GM06990 (cell line): Measurements from ENCODE around the gene PELI2.

Experiments
- DNase-seq: peaks from one replicate; pipeline ENCODE4 v3.0.0-alpha.2; 2011; ENCODE audit not compliant: insufficient read length; ENCODE audit errors: extremely low read depth
- H3K27me3 ChIP-seq: replicated peaks from 2 replicates; pipeline ENCODE4 v1.6.0; 2011; ENCODE audit warnings: low read length; ENCODE audit not compliant: control insufficient read depth, insufficient read depth
- H3K36me3 ChIP-seq: 2 replicates; pipeline ENCODE4 v1.5.1; 2011; ENCODE audit warnings: low read length; ENCODE audit not compliant: control insufficient read depth, insufficient read depth
- H3K4me3 ChIP-seq: replicated peaks from 2 replicates; pipeline ENCODE4 v1.5.1; 2011; ENCODE audit warnings: low read depth, mild to moderate bottlenecking, control low read depth, low read length
- CTCF ChIP-seq: IDR thresholded peaks from 2 replicates; pipeline ENCODE4 v1.5.1; 2011; ENCODE audit warnings: low read length, control low read depth, mild to moderate bottlenecking, inconsistent platforms; ENCODE audit not compliant: insufficient read depth, poor library complexity, severe bottlenecking

PELI2 gene

GRCh38 chr14:56137453-56137807 lies 19.2 kb downstream of the PELI2 start:
- Histone ChIP-seq H3K27me3 (no peaks in the 10 kb centered on the region), H3K36me3 (no peaks in the 10 kb centered on the region), H3K4me3 (no peak overlapping the region)
- DNase-seq: no peak
- no peak for TF ChIP-seq CTCF

- no peak for TF ChIP-seq CTCF
- no peaks in the 10 kb centered on the region for H3K27me3 ChIP-seq
- no peak overlapping the region for H3K4me3 ChIP-seq
- no peaks in the 10 kb centered on the region for H3K36me3 ChIP-seq
- DNase-seq: no peak
These were observed 19.6 kb downstream of the PELI2 start for GRCh38 chr14:56137849-56138248.

- no peak for DNase-seq
- no peak for TF ChIP-seq CTCF
- H3K27me3 ChIP-seq: no peaks in the 10 kb centered on the region
- no peaks in the 10 kb centered on the region for H3K36me3 ChIP-seq
- no peak overlapping the region for H3K4me3 ChIP-seq
These were observed 20.7 kb downstream of the PELI2 start for GRCh38 chr14:56138928-56139327.

- H3K4me3 ChIP-seq: no peak overlapping the region
- TF ChIP-seq CTCF: no peak
- no peak for DNase-seq
- no peaks in the 10 kb centered on the region for H3K27me3 ChIP-seq
- no peaks in the 10 kb centered on the region for H3K36me3 ChIP-seq
These were observed 24.1 kb downstream of the PELI2 start for GRCh38 chr14:56142314-56142713.

GRCh38 chr14:56143025-56143424 lies 24.8 kb downstream of the PELI2 start:
- no peak for DNase-seq

More at GRCh38 chr14:56143025-56143424, 24.8 kb downstream of the PELI2 start:
- Histone ChIP-seq H3K36me3 (no peaks in the 10 kb centered on the region), H3K27me3 (no peaks in the 10 kb centered on the region), H3K4me3 (no peak overlapping the region)
- no peak for TF ChIP-seq CTCF
